ENCODE results near the gene PTPRD. TPM values are rescaled to one million over a fixed set of nuclear protein-coding genes. Genes with fewer than 3 reads are reported as not detected.

The PTPRD gene
- total and polyA plus RNA-seq, 2 of the 4 experiments (the other 2 are of a cell fraction) = 0.07 to 0.18 TPM

DNA sequence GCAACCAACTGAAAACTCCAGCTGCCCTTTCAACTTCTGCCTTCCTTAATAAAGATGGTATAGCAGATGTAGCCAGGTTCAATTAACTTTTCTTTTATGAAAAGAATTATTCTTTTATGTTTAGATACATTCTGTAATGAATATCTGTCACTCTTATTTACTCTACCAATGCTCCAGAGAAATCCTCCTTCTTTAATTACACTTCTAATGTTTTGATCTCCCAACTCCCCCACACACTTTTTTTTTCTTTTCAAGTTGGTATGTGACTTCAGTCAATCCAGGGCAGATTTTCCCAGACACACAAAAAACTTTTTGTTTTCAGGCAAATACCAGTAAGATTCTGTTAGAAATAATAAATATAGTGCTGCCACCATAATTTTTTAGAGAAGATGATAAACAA, 1813.2 kb downstream of the PTPRD start:
- H2AK5ac ChIP-seq (ENCODE audit: low read depth, low read length) = no peak overlapping the region
- no peak overlapping the region for H3K56ac ChIP-seq (ENCODE audit: extremely low read depth, insufficient read depth, low read length)
- H3K4me3 ChIP-seq (ENCODE audit: insufficient read depth, low read depth, low read length) = no peak overlapping the region
- H4K20me1 ChIP-seq (ENCODE audit: insufficient read depth, low read length) = no peaks in the 10 kb centered on the region
- H2BK20ac ChIP-seq (ENCODE audit: low read depth, low read length) = no peak overlapping the region
- no peak overlapping the region for H4K91ac ChIP-seq (ENCODE audit: insufficient read depth, low read depth, low read length)
- ATAC-seq (ENCODE audit: low read depth) (no peak), DNase-seq (no peak)
- no peak overlapping the region for H2BK120ac ChIP-seq (ENCODE audit: low read depth, low read length)
- in situ Hi-C loops (cut with MboI; ENCODE audit: low sequenced_read_pairs) = no loop called here
- H3K9me1 ChIP-seq (ENCODE audit: insufficient read depth, low read length) = no peaks in the 10 kb centered on the region
- intact Hi-C loops (cut with micrococcal nuclease) = no loop called here
- H2BK5ac ChIP-seq (ENCODE audit: low read depth, low read length, poor library complexity, severe bottlenecking) = no peak overlapping the region
- no peaks in the 10 kb centered on the region for H3K4me1 ChIP-seq (ENCODE audit: control insufficient read depth, insufficient read depth, low read length)
- no TSS peak for BruUV-seq (replicated peaks)
- H3K23ac ChIP-seq (ENCODE audit: low read depth, low read length) = no peak overlapping the region
- ChIA-PET POLR2A (ENCODE audit: unreplicated experiment) (no interaction called here), CTCF (interaction anchor here (0.8 kb wide), 1 partner anchor 33 kb away, joined by 3 read pairs; no protein-coding TSS in a partner anchor)
- no peak overlapping the region for H2AK9ac ChIP-seq (replicated peaks; ENCODE audit: low read depth, low read length, poor library complexity)
- no peaks in the 10 kb centered on the region for H3K79me1 ChIP-seq (ENCODE audit: low read depth in 1 of 2, low read length in 2 of 2)
- H3K9ac ChIP-seq (ENCODE audit: low read depth, low read length) = no peak overlapping the region
- no peak overlapping the region for H3K27ac ChIP-seq (ENCODE audit: insufficient read depth, low read length)
- no peaks in the 10 kb centered on the region for H3K36me3 ChIP-seq (ENCODE audit: control insufficient read depth, insufficient read depth, low read length)
- no peak overlapping the region for H3K14ac ChIP-seq (replicated peaks; ENCODE audit: low read depth, low read length)
- 0 out of 2 replicates have a peak, but pooled peaks cover 2% of the 10 kb centered on the region for H3K9me3 ChIP-seq (ENCODE audit: control insufficient read depth, insufficient read depth, low read length)
- no peak overlapping the region for H4K5ac ChIP-seq (ENCODE audit: low read depth, low read length)
- TF ChIP-seq SMC3 (IDR thresholded peaks at IDR 0.05; ENCODE audit: low read depth, low read length) = no peak
- TF ChIP-seq, protein P1, sequence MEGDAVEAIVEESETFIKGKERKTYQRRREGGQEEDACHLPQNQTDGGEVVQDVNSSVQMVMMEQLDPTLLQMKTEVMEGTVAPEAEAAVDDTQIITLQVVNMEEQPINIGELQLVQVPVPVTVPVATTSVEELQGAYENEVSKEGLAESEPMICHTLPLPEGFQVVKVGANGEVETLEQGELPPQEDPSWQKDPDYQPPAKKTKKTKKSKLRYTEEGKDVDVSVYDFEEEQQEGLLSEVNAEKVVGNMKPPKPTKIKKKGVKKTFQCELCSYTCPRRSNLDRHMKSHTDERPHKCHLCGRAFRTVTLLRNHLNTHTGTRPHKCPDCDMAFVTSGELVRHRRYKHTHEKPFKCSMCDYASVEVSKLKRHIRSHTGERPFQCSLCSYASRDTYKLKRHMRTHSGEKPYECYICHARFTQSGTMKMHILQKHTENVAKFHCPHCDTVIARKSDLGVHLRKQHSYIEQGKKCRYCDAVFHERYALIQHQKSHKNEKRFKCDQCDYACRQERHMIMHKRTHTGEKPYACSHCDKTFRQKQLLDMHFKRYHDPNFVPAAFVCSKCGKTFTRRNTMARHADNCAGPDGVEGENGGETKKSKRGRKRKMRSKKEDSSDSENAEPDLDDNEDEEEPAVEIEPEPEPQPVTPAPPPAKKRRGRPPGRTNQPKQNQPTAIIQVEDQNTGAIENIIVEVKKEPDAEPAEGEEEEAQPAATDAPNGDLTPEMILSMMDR (conservative IDR thresholded peaks at IDR 0.05; ENCODE audit: low read depth, low read length) = no peak
- no peak for TF ChIP-seq RAD21 (IDR thresholded peaks at IDR 0.05; ENCODE audit: low read length)
- TF ChIP-seq NFE2L2 (IDR thresholded peaks at IDR 0.05; ENCODE audit: low read depth, low read length) = no peak
- no peak for TF ChIP-seq CHD1 (IDR thresholded peaks at IDR 0.05; ENCODE audit: low read depth, low read length)
- no peak for TF ChIP-seq CEBPB (IDR thresholded peaks at IDR 0.05; ENCODE audit: low read depth, low read length)
- TF ChIP-seq BHLHE40 (IDR thresholded peaks at IDR 0.05; ENCODE audit: low read depth, low read length) = no peak
- TF ChIP-seq, protein P2, sequence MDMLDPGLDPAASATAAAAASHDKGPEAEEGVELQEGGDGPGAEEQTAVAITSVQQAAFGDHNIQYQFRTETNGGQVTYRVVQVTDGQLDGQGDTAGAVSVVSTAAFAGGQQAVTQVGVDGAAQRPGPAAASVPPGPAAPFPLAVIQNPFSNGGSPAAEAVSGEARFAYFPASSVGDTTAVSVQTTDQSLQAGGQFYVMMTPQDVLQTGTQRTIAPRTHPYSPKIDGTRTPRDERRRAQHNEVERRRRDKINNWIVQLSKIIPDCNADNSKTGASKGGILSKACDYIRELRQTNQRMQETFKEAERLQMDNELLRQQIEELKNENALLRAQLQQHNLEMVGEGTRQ (IDR thresholded peaks at IDR 0.05; ENCODE audit: low read depth, low read length) = no peak
- no peak for TF ChIP-seq RFX5 (IDR thresholded peaks at IDR 0.05; ENCODE audit: low read depth, low read length)
- TF ChIP-seq RCOR1 (IDR thresholded peaks at IDR 0.05; ENCODE audit: insufficient replicate concordance, low read length) = no peak
- no peak for TF ChIP-seq MXI1 (IDR thresholded peaks at IDR 0.05; ENCODE audit: borderline replicate concordance, low read depth, low read length)
- TF ChIP-seq, protein P3, sequence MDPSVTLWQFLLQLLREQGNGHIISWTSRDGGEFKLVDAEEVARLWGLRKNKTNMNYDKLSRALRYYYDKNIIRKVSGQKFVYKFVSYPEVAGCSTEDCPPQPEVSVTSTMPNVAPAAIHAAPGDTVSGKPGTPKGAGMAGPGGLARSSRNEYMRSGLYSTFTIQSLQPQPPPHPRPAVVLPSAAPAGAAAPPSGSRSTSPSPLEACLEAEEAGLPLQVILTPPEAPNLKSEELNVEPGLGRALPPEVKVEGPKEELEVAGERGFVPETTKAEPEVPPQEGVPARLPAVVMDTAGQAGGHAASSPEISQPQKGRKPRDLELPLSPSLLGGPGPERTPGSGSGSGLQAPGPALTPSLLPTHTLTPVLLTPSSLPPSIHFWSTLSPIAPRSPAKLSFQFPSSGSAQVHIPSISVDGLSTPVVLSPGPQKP (IDR thresholded peaks at IDR 0.05; ENCODE audit: borderline replicate concordance, low read depth, low read length) = no peak
- no peak for TF ChIP-seq POLR2A (IDR thresholded peaks at IDR 0.05; ENCODE audit: low read depth, low read length)
- TF ChIP-seq MAFK (IDR thresholded peaks at IDR 0.05; ENCODE audit: low read depth, low read length) = no peak
- no peak for TF ChIP-seq MAZ (IDR thresholded peaks at IDR 0.05; ENCODE audit: borderline replicate concordance, low read depth, low read length)
- TF ChIP-seq FOS (IDR thresholded peaks at IDR 0.05; ENCODE audit: low read depth, low read length) = no peak
- no peaks in the 10 kb centered on the region for H3K27me3 ChIP-seq (ENCODE audit: control insufficient read depth, insufficient read depth, low read length)
- no peak overlapping the region for H3K18ac ChIP-seq (ENCODE audit: low read depth, low read length)
- H4K8ac ChIP-seq (ENCODE audit: low read depth in 2 of 2, low read length in 2 of 2) = no peak overlapping the region
- H2BK15ac ChIP-seq (ENCODE audit: low read depth, low read length) = no peak overlapping the region
- no peak overlapping the region for H3K4ac ChIP-seq (ENCODE audit: low read depth, low read length)
- dilution Hi-C loops (cut with HindIII; ENCODE audit: low sequenced_read_pairs, unreplicated experiment) = no loop called here
- H2AFZ ChIP-seq (replicated peaks; ENCODE audit: low read length, poor library complexity) = no peak overlapping the region
- H3K4me2 ChIP-seq (ENCODE audit: low read depth, low read length) = no peak overlapping the region
